ENCODE data around the gene KRT79.
"Not testable (repeated sequence)": the region's sequence is repeated elsewhere in the genome, so short reads cannot be mapped to it uniquely, and the experiment has no call there.

The KRT79 gene

DNA sequence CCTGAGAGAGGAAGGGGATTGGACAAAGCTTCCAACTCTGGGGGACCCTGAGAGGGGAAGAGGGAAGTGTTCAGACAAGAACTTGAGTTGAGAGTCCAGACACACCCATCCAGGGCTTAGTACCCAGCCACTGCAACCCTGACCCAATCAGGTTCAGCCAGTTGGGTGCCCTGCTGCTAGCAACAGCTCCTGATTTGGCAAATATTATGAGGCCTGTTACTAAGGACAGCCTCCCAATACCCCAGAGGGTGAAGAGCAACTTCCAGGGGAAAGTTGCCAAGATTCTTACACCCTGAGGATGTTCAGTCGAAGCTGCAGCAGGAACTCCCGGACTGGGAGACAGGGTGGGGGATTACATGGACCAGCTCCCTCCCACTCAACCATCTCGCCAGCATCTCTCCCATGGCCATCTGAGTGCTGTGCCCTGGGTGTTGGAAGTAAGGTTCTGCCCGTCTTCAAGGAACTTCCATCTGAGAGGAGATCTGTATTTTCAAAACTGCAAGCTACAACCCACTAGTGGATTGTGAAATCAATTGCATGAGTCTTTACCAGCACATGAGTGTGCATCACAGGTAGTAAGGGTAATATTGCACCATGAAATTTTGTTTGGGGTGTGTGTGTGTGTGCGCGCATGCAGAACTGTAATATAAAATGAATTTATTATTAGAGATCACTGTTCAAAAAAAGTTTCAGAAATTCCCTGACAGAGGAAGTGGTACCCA, 26.2 kb upstream of the KRT79 start:
- DNase-seq: no peak

- no peak for DNase-seq
Measured at GRCh38 chr12:52857500-52857899, 23.4 kb upstream of the KRT79 start.

- no peak for DNase-seq
Measured at GRCh38 chr12:52856787-52857186, 22.7 kb upstream of the KRT79 start.

GRCh38 chr12:52856077-52856476, 22.0 kb upstream of the KRT79 start:
- not testable (repeated sequence) for DNase-seq

DNA sequence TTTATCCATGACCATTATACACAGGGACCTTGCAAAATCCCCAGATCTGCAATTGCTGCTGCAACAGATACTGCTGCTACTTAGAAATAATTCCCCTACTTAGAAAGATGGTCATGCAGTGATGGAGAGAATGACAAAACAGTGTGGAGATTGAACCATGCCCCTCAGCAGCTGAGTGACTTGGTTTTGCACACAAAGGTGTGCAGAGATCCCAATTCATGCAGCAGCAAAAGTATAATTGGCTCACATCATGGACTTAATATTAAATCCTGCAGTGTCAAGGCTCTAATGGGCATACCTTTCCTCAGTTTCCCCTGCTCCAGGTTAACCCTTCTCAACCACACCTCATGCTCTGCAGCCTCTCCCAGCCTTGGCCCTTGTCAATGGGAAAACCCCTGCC, 17.7 kb upstream of the KRT79 start:
- DNase-seq: no peak

DNA sequence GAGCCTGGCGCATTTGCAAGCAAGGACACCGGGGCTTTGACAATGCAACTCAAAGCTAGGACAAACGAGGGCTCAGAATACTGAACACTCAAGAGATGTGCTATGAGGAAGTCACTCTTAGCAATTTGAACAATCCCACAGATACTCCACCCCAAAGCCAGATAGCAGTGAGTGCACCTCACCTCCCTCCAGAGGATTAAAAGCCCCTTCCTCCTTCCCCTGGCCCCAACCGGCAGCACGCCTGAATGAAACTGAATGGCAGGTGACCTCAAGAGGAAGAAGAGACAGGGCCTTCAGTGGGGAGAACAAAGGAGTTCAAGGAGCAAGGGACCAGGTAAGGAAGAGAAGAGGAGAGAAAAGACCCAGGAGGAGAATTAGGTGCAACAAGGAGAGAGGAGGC, 16.6 kb upstream of the KRT79 start:
- DNase-seq: no peak

DNA sequence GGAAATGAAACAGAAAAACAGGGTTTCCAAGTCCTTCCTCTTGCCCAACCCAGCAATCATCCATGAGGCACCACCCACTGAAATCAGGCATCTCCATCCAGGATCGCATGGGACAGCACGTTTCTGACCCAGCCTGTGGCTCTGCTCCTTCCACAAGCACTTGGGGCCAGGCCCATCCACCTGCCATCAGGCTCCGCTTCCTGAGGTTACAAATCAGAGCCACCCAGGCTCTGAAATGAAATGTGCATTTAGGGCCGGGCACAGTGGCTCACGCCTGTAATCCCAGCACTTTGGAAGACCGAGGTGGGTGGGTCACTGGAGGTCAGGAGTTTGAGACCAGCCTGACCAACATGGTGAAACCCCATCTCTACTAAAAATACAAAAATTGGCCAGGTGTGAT, 15.4 kb upstream of the KRT79 start:
- no peak for DNase-seq

- no peak for DNase-seq
Measured at GRCh38 chr12:52848661-52849255, 14.6 kb upstream of the KRT79 start, which contains the start of gene KRT78. TSS of gene KRT78 (minus strand) at chr12:52848994. CDS start at chr12:52848930, 64 bp downstream.

GRCh38 chr12:52847335-52848102, 13.4 kb upstream of the KRT79 start:
- DNase-seq: no peak

DNA sequence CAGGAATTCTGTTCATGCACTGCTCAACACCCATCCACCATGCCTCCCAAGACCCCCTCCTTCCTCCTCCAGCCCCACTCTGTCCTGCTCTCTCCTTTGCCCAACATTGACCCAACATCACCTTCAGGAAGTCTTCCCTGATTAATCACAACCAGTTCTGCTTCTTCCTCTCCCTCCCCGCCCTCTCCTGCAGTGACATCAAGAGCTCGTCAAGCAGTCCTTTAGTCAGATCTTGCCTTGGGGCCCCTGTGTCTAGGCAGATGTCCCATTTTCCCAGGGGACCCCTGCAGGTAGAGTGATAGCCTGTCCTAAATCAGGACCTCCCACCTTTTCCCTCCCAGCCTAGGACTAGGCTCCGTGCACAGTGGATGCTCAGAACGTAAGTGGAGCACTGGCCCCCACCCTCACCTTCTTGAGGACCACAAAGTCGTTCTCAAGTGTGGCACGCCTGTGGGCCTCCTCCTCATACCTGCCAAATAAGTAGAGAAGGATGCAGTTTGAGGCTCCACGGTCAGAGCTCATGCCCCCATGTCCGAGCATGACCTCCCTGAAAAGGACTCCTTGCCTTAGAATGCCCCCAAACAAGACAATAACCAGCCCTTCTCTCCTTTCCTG, 12.4 kb upstream of the KRT79 start:
- no peak for DNase-seq

DNA sequence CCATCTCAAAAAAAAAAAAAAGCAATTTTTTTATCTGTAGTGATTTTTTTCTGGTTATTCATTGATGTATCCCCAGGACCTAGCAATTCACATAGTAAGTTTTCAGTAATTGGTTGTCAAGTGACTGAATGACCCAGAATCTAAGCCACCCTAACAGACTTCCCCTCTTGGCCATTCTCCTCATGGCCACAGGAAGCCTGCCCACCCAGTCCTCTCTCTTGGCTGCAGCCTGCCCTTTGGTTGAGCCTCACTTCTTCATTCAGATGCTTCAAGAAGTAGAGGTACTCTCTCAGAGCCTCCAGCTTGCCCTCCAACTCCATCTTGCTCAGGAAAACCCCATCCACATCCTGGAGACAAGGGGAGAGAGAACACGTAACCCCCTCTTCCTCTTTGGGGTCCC, 11.8 kb upstream of the KRT79 start:
- DNase-seq: no peak

DNA sequence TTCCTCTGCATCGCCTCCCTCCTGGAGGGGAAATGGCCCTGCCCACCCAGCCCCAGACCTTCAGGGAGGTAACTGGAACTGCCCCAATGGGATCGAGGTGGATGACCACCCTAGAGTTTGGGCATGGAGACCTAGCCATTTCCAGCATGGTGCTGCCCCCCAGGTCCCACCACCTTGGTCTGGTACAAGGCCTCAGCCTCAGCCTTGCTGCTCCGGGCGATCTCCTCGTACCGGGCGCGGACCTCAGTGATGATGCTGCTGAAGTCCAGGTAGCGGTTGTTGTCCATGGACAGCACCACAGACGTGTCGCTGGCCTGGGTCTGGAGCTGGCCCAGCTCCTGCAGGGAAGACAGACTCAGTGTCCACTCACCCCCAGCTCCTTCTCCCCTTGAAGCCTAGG, 10.3 kb upstream of the KRT79 start:
- DNase-seq: no peak

DNA sequence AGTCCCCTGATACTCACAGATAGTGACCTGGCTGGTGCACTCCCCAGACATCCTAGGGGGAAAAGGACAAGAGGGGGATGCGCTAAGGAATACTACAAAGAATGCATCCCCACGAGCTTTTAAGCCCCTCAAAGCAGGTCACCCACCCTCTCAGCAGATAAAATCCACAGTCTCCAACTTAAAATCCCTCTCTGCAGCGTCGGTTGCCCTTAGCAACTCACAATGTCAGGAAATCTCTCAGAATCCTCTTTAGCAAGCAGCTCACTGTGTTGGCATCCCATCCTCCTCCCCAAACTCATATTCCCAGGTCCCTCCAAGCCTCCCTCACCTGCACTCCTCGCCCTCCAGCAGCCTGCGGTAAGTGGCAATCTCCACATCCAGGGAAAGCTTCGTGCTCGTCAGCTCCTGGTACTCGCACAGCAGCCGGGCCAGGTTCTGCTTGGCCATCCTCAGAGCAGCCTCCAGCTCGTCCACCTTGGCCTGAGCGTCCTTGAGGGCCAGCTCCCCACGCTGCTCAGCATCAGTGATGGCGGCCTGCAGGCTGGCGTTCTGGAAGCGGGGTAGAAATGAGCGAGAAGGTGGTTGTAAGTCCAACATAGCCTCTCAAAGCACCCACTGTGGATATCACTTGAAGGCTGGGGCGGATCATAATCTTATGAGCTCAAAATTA, 5.5 kb upstream of the KRT79 start:
- DNase-seq: no peak

GRCh38 chr12:52838609-52839435, 4.7 kb upstream of the KRT79 start:
- DNase-seq: no peak

DNA sequence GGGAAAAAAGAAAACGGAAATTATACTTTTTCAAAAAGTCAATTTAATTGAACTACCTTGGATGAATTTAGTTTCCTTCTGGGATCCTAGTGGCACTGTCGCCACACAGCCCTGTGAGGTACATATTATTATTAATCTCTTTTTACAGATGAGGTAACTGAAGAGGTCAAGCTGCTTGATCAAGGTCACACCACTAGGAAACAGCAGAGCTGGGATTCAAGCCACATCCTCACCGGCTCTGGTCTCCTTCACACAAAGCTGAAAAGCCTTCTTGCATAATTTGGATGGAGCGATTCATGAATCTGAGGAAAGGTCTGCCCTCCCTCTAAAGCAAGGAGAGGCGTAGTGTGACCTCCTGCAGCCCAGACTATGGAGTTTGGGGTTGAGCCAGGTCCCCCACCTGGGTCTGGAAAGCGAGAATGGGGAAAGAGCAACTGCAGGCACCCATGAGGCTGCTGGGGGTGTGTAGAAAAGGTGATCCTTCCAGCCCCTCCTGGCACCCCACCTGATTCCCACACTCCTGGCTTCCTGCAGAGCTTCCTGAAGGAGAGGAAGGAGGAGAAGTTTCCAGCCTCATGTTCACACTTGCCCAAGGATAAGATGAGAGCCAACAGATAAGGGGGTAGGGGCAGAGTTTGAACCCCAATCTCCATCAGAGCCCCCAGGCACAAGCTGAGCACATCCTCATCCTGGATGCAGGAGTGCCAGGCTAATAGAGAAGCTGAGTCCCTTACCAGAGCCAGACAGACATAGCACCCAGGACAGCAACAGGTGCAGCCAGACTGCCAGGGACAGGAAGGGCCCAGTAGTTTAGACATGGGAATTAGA, 3.9 kb upstream of the KRT79 start:
- no peak for DNase-seq

GRCh38 chr12:52837413-52837741, 3.3 kb upstream of the KRT79 start:
- DNase-seq: no peak

GRCh38 chr12:52836491-52837412, 2.6 kb upstream of the KRT79 start:
- no peak for DNase-seq

GRCh38 chr12:52836042-52836466, 1.9 kb upstream of the KRT79 start:
- DNase-seq: peak; percentile 24 to 40

- no peak for DNase-seq
Measured at GRCh38 chr12:52835271-52836041, 1.3 kb upstream of the KRT79 start.

- no peak for DNase-seq
Measured at GRCh38 chr12:52834727-52835001, 553 bp upstream of the KRT79 start.
